T1000 (cell line): Measurements from ENCODE around the gene CARNS1.

Experiments
- DNase-seq: peaks from one replicate; lab custom pipeline; 2025; ENCODE audit warnings: mixed read lengths; lab: John Stamatoyannopoulos, UW

The CARNS1 gene

DNA sequence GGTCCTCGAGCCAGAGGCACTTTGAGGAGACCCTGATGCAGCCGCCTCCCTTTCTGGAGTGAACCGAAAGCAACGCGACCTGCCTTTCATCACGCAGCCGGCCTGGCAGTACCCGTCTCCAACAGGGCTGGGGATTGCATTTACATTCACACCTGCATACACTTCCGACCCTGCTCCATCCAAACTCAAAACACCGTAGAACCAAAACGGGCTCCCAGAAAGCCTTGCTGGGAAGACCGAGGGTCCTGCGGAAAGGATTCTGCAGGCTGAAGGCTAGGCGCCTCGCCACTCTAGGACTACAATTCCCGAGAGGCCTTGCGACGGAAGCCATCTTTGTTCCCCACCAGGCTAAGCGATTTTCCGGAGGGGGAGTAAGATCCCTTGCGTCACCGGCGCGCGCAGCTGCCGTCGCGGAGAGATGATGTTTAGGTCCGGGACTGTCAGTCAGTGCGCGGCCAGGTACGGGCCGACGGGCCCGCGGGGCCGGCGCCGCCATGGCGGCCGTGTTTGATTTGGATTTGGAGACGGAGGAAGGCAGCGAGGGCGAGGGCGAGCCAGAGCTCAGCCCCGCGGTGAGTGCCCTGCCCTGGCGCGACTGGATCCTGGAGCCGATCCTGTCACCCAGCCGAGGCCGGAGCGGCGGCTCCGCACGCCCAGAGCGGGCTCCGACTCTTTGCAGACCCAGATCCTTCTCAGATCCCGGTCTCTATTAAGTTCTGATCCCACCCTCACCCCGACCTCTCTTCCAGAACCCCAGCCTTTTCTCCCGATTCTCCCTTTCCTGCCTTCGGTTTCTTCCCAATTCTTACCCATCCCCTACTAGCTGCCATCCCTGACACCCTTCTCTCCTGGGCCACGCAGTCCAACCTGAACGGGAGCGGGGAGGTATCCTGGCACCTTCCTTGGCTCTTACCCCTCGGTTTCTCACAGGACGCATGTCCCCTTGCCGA is 12.8 kb downstream of the CARNS1 start, which contains the start of gene RPS6KB2:
Gene RPS6KB2, plus strand, starts transcription at position 443 of the 950 bp plus-strand sequence. Its CDS starts 52 bp downstream, at position 495.
- DNase-seq, result peak; percentile 96

GRCh38 chr11:67429038-67429668 is 13.7 kb downstream of the CARNS1 start:
- DNase-seq, result no peak

DNA sequence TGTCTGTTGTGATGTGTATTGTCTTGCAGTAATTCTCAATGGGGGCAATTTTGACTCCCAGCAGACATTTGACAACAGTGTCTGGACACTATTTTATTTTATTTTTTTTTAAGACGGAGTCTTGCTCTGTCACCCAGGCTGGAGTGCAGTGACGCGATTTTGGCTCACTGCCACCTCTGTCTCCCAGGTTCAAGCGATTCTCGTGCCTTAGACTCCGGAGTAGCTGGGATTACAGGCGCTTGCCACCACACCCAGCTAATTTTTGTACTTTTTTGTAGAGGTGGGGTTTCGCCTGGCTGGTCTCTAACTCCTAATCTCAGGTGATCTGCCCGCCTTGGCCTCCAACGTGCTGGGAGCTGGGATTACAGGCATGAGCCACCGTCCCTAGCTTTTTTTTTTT is 14.2 kb downstream of the CARNS1 start:
- DNase-seq, result no peak

GRCh38 chr11:67431346-67432249 is 16.1 kb downstream of the CARNS1 start:
- DNase-seq, result no peak

- no peak for DNase-seq
Measured at GRCh38 chr11:67432655-67433349, 17.3 kb downstream of the CARNS1 start.

- no peak for DNase-seq
Measured at GRCh38 chr11:67433536-67434394, 18.3 kb downstream of the CARNS1 start.

DNA sequence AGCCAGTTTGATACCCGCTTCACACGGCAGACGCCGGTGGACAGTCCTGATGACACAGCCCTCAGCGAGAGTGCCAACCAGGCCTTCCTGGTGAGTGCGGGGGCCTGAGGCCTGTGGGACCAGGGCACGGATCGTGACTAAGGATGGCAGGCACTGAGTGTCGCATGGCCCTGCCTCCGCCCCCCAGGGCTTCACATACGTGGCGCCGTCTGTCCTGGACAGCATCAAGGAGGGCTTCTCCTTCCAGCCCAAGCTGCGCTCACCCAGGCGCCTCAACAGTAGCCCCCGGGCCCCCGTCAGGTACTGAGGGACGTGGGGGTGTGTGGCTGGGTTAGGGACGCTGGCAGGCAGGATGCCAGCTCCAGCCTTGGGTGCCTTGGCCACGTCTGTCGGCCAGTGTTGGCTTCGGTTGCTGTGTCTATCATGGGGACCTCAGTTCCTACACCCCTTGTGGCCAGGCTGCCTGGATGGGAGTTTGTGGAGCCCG is 19.0 kb downstream of the CARNS1 start:
- no peak for DNase-seq

DNA sequence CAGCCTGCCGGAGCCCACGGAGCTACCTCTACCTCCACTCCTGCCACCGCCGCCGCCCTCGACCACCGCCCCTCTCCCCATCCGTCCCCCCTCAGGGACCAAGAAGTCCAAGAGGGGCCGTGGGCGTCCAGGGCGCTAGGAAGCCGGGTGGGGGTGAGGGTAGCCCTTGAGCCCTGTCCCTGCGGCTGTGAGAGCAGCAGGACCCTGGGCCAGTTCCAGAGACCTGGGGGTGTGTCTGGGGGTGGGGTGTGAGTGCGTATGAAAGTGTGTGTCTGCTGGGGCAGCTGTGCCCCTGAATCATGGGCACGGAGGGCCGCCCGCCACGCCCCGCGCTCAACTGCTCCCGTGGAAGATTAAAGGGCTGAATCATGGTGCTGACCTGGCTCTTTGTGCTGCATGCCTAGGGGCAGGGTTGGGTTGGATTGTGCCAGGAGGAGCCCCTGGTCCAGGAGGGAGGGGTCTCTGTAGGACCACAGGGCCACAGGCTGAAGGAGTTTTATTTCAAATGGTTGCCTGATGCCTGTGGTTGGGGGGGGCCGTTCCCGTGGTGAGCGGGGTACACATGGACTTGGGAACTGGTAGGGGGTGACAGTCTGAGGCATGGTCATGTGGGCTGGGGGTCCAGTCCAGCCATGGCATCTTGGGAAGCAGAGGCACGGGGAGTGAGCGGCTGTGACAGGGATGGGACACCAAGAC is 19.7 kb downstream of the CARNS1 start:
- DNase-seq, result peak; percentile 19

- DNase-seq, result no peak
Measured at GRCh38 chr11:67435727-67436458, 20.4 kb downstream of the CARNS1 start.

DNA sequence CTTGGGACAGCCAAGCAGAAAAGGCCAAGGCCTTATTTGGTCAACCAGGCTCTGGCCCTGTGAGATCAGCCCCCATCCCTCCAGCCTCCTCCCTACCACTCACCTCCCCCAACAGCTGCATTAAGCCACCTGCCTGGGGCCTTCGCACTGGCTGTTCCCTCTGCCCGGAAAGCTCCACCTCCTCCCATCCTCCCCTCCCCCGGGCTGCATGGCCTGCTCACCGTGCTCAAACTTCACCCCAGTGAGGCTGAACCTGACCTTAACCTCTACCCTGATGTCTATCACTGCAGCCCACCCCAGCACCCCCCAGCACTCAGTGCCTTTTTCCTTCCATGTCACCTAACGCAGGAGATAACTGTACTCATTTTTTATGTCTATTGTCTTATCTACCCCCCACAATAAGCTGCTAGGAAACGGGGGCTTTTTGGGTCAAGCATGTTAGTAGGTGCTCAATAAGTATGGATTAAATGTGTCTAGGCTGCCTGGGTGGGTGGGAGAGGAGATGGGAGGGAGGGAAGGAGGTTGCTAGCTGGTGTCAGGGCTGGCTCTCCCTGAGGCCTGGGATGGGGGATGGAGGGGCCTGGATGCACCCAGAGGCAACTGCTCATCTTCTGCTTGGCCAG is 21.1 kb downstream of the CARNS1 start:
- DNase-seq, result no peak

DNA sequence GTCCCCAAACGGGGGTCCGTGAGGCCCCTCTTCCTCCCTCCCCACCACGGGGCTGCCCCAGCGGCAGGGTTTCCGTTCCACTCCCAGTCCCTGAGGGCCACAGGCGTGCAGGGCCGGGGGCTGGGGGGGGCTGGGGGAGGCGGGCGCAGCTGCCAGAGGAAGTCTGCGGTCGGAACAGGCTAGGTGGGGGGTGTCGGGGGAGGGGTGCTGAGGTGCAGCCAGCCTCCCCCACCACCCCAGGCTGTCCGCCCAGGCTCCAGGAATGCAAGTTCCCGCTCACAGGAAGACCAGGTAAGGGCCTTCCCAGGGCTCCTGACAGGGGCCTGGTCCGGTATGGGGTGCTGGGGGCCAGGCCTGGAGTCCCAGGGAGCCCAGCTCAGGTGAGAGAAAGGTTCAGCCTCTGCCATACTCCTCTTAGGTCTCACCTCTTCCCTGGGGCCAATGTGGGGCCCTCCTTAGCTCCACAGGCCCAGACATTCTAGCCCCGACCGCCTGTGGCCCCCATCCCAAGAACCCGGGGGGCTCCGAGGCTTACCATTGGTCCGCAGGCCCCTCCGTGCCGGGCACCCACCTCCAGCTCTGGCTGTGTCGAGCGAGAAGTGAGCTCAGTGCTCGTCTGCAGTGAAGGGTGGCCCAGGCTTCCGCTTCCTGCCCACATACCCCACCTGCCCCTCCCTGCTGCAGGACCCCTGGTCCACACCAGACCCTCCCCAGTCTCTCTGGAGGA is 21.8 kb downstream of the CARNS1 start, which contains the start of gene PTPRCAP:
Gene PTPRCAP, minus strand, starts transcription at position 601 of the 727 bp plus-strand sequence. Its CDS starts 63 bp downstream, at position 538.
- DNase-seq, result no peak

DNA sequence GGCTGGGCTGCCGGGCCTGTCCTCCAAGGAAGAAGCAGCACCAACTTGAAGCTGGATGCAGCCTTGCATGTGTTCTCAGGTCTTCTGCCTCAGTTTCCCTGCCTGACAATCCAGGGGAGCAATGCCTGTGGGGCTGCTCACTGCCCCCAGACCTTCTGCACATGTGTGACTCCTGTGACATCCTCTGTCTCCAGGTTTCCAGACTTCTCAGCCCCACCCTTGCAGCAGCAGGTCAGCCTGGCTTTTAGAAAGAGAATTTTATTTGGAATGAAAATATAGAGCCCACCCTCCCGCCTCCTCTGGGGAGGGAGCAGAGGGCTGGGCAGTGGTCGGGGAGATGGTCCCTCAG is 22.3 kb downstream of the CARNS1 start:
- DNase-seq, result no peak

DNA sequence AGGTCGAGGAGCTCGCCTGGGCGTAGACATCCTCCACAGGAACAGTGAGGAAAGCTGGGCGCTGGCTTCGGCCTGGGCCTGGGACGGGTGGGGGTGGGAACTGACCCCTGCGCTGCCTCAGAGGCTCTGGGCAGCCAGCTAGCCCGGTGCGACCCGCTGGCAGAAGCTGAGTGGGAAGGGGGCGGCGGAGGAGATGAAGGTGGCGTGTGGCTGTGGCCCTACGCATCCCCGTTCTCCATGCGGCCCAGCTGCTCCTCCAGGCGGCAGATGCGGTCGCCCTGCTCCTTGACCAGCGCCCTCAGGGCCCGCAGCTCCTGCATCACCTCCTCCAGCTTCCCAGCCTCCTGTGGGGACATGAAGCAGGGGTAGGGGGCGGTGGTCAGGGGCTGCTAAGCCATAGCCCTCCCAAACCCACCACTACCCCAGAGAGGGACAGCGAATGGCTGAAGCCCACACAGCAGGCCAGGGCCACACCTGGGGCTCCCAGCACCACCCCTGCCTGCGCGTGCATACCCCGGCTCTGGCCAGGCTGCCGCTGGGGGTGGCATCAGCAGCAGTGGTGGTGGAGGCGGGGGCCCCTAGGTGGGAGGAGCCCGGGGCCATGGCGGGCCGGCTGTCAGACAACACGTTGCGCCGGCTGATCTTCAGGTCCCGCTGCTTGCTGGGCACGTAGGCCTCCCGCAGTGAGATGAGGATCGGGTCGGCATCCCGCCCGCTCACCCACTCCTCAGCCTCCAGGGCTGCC is 22.9 kb downstream of the CARNS1 start:
- no peak for DNase-seq

DNA sequence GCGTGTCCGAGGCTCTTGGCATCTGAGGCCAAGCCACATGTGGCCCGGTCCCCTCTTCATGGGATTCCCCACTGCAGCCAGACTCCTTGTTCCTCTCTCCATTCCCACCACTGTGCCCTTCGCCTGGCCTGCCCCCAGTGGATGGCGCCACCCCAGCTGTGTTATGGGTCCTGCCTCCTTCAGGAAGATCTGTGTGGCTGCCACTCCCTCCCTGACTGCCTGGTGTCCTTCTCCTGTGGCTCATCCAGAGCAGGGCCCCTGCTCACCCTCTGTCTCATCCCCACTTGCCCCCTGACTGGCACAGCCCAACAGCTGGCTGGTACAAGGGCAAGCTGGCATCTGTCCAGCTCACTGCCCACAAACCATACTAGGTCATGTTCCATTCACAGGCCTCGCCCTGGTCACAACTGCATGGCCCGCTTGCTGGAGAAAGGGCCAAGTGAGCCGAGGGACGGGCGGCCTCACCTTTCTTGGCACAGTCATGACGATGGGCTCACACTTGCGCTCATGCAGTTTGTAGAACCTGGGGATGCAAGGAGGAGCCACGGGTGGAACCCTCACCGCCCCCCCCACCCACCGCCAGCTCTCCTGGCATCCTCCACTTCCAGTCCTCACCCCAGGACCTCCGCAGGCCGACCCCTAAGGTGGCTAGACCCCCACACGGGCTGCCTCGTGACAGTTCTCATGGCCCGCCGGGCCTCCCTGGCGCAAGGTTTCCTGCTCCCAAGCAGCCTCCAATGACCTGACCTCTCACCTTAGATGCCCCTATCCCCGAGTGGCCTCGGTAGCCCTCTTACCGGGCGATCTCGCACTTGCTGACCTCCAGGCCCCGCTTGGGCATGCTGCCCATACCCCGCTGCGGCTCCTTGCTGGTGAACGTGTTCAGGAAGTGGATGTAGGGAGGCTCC is 24.1 kb downstream of the CARNS1 start:
- no peak for DNase-seq

- no peak for DNase-seq
Measured at GRCh38 chr11:67440229-67441097, 25.0 kb downstream of the CARNS1 start.
